Erythroblast (primary cell): Measurements from ENCODE around the gene SLC44A1.

Source experiments
- GATA1 ChIP-seq: IDR thresholded peaks from 2 replicates; pipeline ENCODE4 v1.6.1; 2011; ENCODE audit warnings: low read depth, mild to moderate bottlenecking, control low read depth, low read length, moderate library complexity
- POLR2A ChIP-seq: IDR thresholded peaks from 2 replicates; pipeline ENCODE4 v1.6.1; 2011; ENCODE audit warnings: mild to moderate bottlenecking, low read length

- no peak for TF ChIP-seq POLR2A
- TF ChIP-seq GATA1: no peak
Measured at GRCh38 chr9:105331160-105331559, 86.7 kb downstream of the SLC44A1 start.
